Duodenal mucosa (tissue), 2 donors: ENCODE measurements around the gene TM6SF1.
"Not testable (repeated sequence)": the region's sequence is repeated elsewhere in the genome, so short reads cannot be mapped to it uniquely, and the experiment has no call there.

Experiments
- H3K27ac ChIP-seq: one replicate; pipeline ENCODE4 v1.7.0; 2013; ENCODE audit warnings: low read depth, low read length
- H3K27me3 ChIP-seq, 2 donors: one replicate each; pipeline ENCODE4 v1.7.0; 2013; ENCODE audit warnings: low read length in 2 of 2, control low read depth in 1 of 2; ENCODE audit not compliant: insufficient read depth in 2 of 2, control insufficient read depth in 1 of 2
- H3K36me3 ChIP-seq, 2 donors: one replicate each; pipeline ENCODE4 v1.7.0; 2013; ENCODE audit warnings: low read length in 2 of 2, control low read depth in 1 of 2; ENCODE audit not compliant: insufficient read depth in 2 of 2, control insufficient read depth in 1 of 2
- H3K4me1 ChIP-seq, 2 donors: one replicate each; pipeline ENCODE4 v1.7.0; 2013; ENCODE audit warnings: low read length in 2 of 2, control low read depth in 1 of 2; ENCODE audit not compliant: insufficient read depth in 2 of 2, control insufficient read depth in 1 of 2
- H3K4me3 ChIP-seq, 2 donors: one replicate each; pipeline ENCODE4 v1.7.0; 2013; ENCODE audit warnings: low read length in 2 of 2, low read depth in 1 of 2
- H3K9ac ChIP-seq, 2 donors: one replicate each; pipeline ENCODE4 v1.7.0; 2013; ENCODE audit warnings: low read length in 2 of 2, low read depth in 1 of 2
- H3K9me3 ChIP-seq, 2 donors: one replicate each; pipeline ENCODE4 v1.7.0; 2013; ENCODE audit warnings: low read length in 2 of 2, control low read depth in 1 of 2; ENCODE audit not compliant: control insufficient read depth in 1 of 2

The TM6SF1 gene

GRCh38 chr15:83166830-83167229 lies 59.4 kb downstream of the TM6SF1 start:
- no peak overlapping the region for H3K9ac ChIP-seq
- no peaks in the 10 kb centered on the region for H3K4me1 ChIP-seq
- no peaks in the 10 kb centered on the region for H3K27me3 ChIP-seq
- H3K27ac ChIP-seq, result no peak overlapping the region
- no peaks in the 10 kb centered on the region for H3K36me3 ChIP-seq
- no peak overlapping the region for H3K4me3 ChIP-seq
- no peaks in the 10 kb centered on the region for H3K9me3 ChIP-seq

- H3K9me3 ChIP-seq, H3K36me3 ChIP-seq, H3K9ac ChIP-seq: not testable (repeated sequence)
Observed at GRCh38 chr15:83169576-83169975, 62.1 kb downstream of the TM6SF1 start.

GRCh38 chr15:83170474-83171165 lies 63.2 kb downstream of the TM6SF1 start:
- H3K36me3 ChIP-seq, result no peaks in the 10 kb centered on the region
- no peaks in the 10 kb centered on the region for H3K9me3 ChIP-seq
- H3K27me3 ChIP-seq, result no peaks in the 10 kb centered on the region
- no peaks in the 10 kb centered on the region for H3K4me1 ChIP-seq
- H3K4me3 ChIP-seq, result no peak overlapping the region
- H3K9ac ChIP-seq, result no peak overlapping the region
- H3K27ac ChIP-seq, result no peak overlapping the region

More at GRCh38 chr15:83169576-83169975, 62.1 kb downstream of the TM6SF1 start:
- H3K4me3 ChIP-seq, H3K27me3 ChIP-seq, H3K4me1 ChIP-seq, H3K27ac ChIP-seq: not testable (repeated sequence)

GRCh38 chr15:83174891-83175290 lies 67.4 kb downstream of the TM6SF1 start:
- H3K4me3 ChIP-seq, result no peak overlapping the region
- no peak overlapping the region for H3K9ac ChIP-seq
- H3K27me3 ChIP-seq, result no peaks in the 10 kb centered on the region
- H3K9me3 ChIP-seq, result no peaks in the 10 kb centered on the region
- no peaks in the 10 kb centered on the region for H3K4me1 ChIP-seq
- no peak overlapping the region for H3K27ac ChIP-seq
- H3K36me3 ChIP-seq, result no peaks in the 10 kb centered on the region

- no peaks in the 10 kb centered on the region for H3K9me3 ChIP-seq
Observed at GRCh38 chr15:83178390-83178789, 70.9 kb downstream of the TM6SF1 start.

GRCh38 chr15:83178869-83179325 lies 71.5 kb downstream of the TM6SF1 start:
- no peaks in the 10 kb centered on the region for H3K4me1 ChIP-seq
- no peak overlapping the region for H3K27ac ChIP-seq
- no peaks in the 10 kb centered on the region for H3K27me3 ChIP-seq
- H3K9me3 ChIP-seq, result no peaks in the 10 kb centered on the region
- no peak overlapping the region for H3K9ac ChIP-seq
- H3K36me3 ChIP-seq, result no peaks in the 10 kb centered on the region
- H3K4me3 ChIP-seq, result no peak overlapping the region

More at GRCh38 chr15:83178390-83178789, 70.9 kb downstream of the TM6SF1 start:
- H3K4me1 ChIP-seq, result no peaks in the 10 kb centered on the region
- H3K9ac ChIP-seq, result no peak overlapping the region
- no peaks in the 10 kb centered on the region for H3K27me3 ChIP-seq
- H3K27ac ChIP-seq, result no peak overlapping the region
- no peaks in the 10 kb centered on the region for H3K36me3 ChIP-seq
- no peak overlapping the region for H3K4me3 ChIP-seq

GRCh38 chr15:83185561-83185960 lies 78.1 kb downstream of the TM6SF1 start:
- no peak overlapping the region for H3K9ac ChIP-seq
- no peaks in the 10 kb centered on the region for H3K9me3 ChIP-seq
- H3K36me3 ChIP-seq, result no peaks in the 10 kb centered on the region
- no peaks in the 10 kb centered on the region for H3K4me1 ChIP-seq
- no peak overlapping the region for H3K27ac ChIP-seq
- H3K27me3 ChIP-seq, result no peaks in the 10 kb centered on the region
- H3K4me3 ChIP-seq, result no peak overlapping the region
